Measurements from ENCODE around the gene TEPSIN.

DNA sequence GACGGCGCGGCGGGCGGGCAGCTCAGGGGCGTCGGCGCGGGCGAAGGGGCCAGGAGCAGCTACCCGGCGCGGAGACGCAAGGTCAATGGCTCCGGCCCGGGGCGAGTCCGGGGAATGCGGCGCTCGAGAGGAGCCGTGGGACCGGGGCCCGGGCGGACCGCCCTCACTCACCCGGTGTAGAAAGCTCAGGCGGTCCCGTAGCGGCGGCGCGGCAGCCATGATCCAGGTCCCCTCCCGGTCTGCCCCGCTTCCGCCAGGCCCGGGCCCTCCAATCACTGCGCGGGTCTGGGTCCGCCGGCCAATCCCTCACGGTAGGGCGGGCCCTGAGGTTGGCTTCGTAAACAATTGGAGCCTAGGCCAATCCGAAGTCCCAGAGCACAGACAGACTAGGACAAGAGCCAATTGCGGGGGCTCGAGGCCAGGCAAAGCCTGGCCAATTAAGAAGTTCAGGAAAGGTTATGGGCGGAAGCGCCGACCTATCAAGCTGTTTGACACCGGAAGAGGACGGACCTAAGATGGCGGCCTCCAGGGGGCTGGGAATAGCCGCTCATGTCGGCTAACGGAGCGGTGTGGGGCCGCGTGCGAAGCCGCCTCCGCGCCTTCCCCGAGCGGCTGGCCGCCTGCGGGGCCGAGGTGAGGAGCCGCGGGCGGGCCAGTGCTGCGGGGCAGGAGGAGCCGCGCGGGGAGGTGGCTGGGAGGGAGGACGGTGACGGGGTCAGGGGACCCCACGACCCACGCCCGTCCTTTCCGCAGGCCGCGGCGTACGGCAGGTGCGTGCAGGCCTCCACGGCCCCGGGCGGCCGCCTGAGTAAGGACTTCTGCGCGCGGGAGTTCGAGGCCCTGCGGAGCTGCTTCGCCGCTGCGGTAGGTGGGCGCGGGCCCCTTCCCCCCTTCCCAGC lies at the start of gene TEPSIN, which contains the start of gene NDUFAF8:
- TF ChIP-seq, protein P1, sequence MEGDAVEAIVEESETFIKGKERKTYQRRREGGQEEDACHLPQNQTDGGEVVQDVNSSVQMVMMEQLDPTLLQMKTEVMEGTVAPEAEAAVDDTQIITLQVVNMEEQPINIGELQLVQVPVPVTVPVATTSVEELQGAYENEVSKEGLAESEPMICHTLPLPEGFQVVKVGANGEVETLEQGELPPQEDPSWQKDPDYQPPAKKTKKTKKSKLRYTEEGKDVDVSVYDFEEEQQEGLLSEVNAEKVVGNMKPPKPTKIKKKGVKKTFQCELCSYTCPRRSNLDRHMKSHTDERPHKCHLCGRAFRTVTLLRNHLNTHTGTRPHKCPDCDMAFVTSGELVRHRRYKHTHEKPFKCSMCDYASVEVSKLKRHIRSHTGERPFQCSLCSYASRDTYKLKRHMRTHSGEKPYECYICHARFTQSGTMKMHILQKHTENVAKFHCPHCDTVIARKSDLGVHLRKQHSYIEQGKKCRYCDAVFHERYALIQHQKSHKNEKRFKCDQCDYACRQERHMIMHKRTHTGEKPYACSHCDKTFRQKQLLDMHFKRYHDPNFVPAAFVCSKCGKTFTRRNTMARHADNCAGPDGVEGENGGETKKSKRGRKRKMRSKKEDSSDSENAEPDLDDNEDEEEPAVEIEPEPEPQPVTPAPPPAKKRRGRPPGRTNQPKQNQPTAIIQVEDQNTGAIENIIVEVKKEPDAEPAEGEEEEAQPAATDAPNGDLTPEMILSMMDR (IDR thresholded peaks at IDR 0.05; ENCODE audit: low read length) = no peak
- no peak for TF ChIP-seq EZH2 (optimal IDR thresholded peaks at IDR 0.05; ENCODE audit: low read depth, low read length)
